Thyroid gland (tissue), 4 donors: Measurements from ENCODE around the gene CFAP161.

ENCODE experiments used
- POLR2A ChIP-seq, 2 donors: fragments of 450-650 bp; IDR thresholded peaks; one replicate each; pipeline ENCODE4 v1.6.1; 2017; ENCODE audit warnings: antibody characterized with exemption in 2 of 2, mild to moderate bottlenecking in 2 of 2, moderate library complexity in 1 of 2
- TF ChIP-seq, protein P1 (sequence below), 6 experiments: fragments of 200-600 bp in 3 of 6; fragments of 450-650 bp in 3 of 6; sonication (generic) in 3 of 6; IDR thresholded peaks; one replicate each; pipeline ENCODE4 v1.5.1; 2016 to 2019; ENCODE audit warnings: antibody characterized with exemption in 6 of 6, mild to moderate bottlenecking in 2 of 6, inconsistent platforms in 1 of 6, moderate library complexity in 1 of 6

DNA sequence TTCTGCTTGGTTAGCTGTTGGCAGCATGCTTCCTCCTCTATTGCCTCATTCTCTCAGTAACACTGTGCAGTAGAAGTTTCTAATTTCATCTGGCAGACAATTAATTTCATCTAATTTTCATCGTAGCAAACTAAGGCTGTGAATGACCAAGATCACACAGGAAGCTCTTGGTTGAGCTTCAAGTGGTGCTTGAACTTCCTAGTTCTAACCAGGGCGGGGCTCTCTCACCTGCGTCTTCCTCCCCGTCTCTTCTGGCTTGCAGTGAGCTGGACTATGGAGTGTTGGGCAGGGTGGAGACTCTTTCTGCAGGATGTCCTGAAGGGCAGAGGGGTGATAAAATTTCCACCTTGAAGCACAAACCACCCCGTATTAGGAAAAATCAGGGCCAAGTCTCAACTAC, 60.7 kb downstream of the CFAP161 start:
- TF ChIP-seq POLR2A (IDR thresholded peaks at IDR 0.05): no peak
- TF ChIP-seq, protein P1, sequence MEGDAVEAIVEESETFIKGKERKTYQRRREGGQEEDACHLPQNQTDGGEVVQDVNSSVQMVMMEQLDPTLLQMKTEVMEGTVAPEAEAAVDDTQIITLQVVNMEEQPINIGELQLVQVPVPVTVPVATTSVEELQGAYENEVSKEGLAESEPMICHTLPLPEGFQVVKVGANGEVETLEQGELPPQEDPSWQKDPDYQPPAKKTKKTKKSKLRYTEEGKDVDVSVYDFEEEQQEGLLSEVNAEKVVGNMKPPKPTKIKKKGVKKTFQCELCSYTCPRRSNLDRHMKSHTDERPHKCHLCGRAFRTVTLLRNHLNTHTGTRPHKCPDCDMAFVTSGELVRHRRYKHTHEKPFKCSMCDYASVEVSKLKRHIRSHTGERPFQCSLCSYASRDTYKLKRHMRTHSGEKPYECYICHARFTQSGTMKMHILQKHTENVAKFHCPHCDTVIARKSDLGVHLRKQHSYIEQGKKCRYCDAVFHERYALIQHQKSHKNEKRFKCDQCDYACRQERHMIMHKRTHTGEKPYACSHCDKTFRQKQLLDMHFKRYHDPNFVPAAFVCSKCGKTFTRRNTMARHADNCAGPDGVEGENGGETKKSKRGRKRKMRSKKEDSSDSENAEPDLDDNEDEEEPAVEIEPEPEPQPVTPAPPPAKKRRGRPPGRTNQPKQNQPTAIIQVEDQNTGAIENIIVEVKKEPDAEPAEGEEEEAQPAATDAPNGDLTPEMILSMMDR (IDR thresholded peaks at IDR 0.05): no peak
